K562 (cell line): ENCODE results near the gene FA2H. TPM values are rescaled to one million over a fixed set of nuclear protein-coding genes. Genes with fewer than 3 reads are reported as not detected.

Experiments used
- ATAC-seq: fragments of 200-7000 bp; cut with Tn5 transposase; 3 replicates; pipeline ENCODE4 v1.9.1; 2020; ENCODE audit warnings: moderate library complexity
- BruUV-seq: library from RNA; stranded (reverse); fragments of 400-500 nt; replicated peaks from 2 replicates; lab custom pipeline; 2021; lab: Mats Ljungman, UMichigan
- CTCF ChIA-PET: fragments of 300-600 bp; formaldehyde crosslinking; extraction: SDS; loops from one replicate; lab custom pipeline; 2021; ENCODE audit warnings: low intra/inter-chr PET ratio; lab: Yijun Ruan, JAX
- POLR2A ChIA-PET: fragments of 300-600, 350-650 bp; sonication (Branson Sonifier 250); formaldehyde crosslinking; extraction: SDS; loops from one replicate; lab custom pipeline; 2021; ENCODE audit warnings: antibody characterized with exemption, inconsistent platforms; lab: Yijun Ruan, JAX
- DNase-seq, 4 experiments: peaks; one replicate each; pipeline versions ENCODE4 v3.0.0 to v3.0.0-alpha.2; 2011 to 2018; ENCODE audit warnings: low spot score in 3 of 4, mixed read lengths in 3 of 4; ENCODE audit errors: extremely low read depth in 1 of 4
- FAIRE-seq: peaks from 2 replicates; lab custom pipeline; 2011; peaks lifted over from hg19 to GRCh38; lab: Jason Lieb, UNC
- H2AFZ ChIP-seq: 2 replicates; pipeline ENCODE4 v1.6.0; 2011; ENCODE audit warnings: low read depth, low read length, control low read depth, inconsistent platforms
- H3K27ac ChIP-seq: fragments of 200-600 bp; 3 replicates; pipeline ENCODE4 v1.8.0; 2011; ENCODE audit warnings: low read depth, mild to moderate bottlenecking, control low read depth, inconsistent platforms, low read length, moderate library complexity, mixed read lengths; ENCODE audit errors: extremely low read depth
- H3K27me3 ChIP-seq, 2 experiments: fragments of 300-600 bp in 1 of 2; 2 replicates in 1 of 2; 3 replicates in 1 of 2; pipeline versions ENCODE4 v1.6.0 to v1.8.0; 2011; ENCODE audit warnings: inconsistent platforms in 2 of 2, low read length in 2 of 2, mild to moderate bottlenecking in 1 of 2, mixed read lengths in 1 of 2, moderate library complexity in 1 of 2; ENCODE audit not compliant: control insufficient read depth in 2 of 2, insufficient read depth in 2 of 2
- H3K36me3 ChIP-seq: fragments of 300-600 bp; 3 replicates; pipeline ENCODE4 v1.8.0; 2011; ENCODE audit warnings: mild to moderate bottlenecking, low read length, inconsistent platforms; ENCODE audit not compliant: control insufficient read depth, insufficient read depth
- H3K4me1 ChIP-seq, 2 experiments: fragments of 200-600 bp in 1 of 2; replicated peaks in 1 of 2; 2 replicates in 1 of 2; 3 replicates in 1 of 2; pipeline versions ENCODE4 v1.5.1 to v1.8.0; 2011; ENCODE audit warnings: inconsistent platforms in 2 of 2, low read length in 2 of 2, mild to moderate bottlenecking in 1 of 2, mixed read lengths in 1 of 2, moderate library complexity in 1 of 2; ENCODE audit not compliant: control insufficient read depth in 2 of 2, insufficient read depth in 2 of 2
- H3K4me2 ChIP-seq: 2 replicates; pipeline ENCODE4 v1.6.1; 2011; ENCODE audit warnings: low read length, control low read depth, inconsistent platforms, mixed read lengths; ENCODE audit not compliant: insufficient read depth
- H3K4me3 ChIP-seq: fragments of 200-600 bp; sonication (generic), shearing (Covaris generic); 2 replicates; pipeline ENCODE4 v1.5.1; 2016; ENCODE audit warnings: control low read depth, inconsistent platforms
- H3K79me2 ChIP-seq: fragments of 200-600 bp; 3 replicates; pipeline ENCODE4 v1.8.0; 2011; ENCODE audit warnings: low read length, inconsistent platforms; ENCODE audit not compliant: control insufficient read depth, insufficient read depth
- H3K9ac ChIP-seq, 2 experiments: 2 replicates each; pipeline versions ENCODE4 v1.6.0 to v1.6.1; 2011; ENCODE audit warnings: low read depth in 2 of 2, low read length in 2 of 2, control low read depth in 1 of 2, inconsistent platforms in 1 of 2, mild to moderate bottlenecking in 1 of 2, mixed read lengths in 1 of 2; ENCODE audit not compliant: insufficient read depth in 1 of 2
- H3K9me1 ChIP-seq: one replicate; pipeline ENCODE4 v1.6.0; 2011; ENCODE audit warnings: inconsistent platforms, mild to moderate bottlenecking, low read length, moderate library complexity; ENCODE audit not compliant: control insufficient read depth, insufficient read depth
- H3K9me3 ChIP-seq: replicated peaks from 2 replicates; pipeline ENCODE4 v1.5.1; 2011; ENCODE audit warnings: low read depth, low read length, inconsistent platforms; ENCODE audit not compliant: control insufficient read depth, insufficient read depth
- H4K20me1 ChIP-seq: replicated peaks from 2 replicates; pipeline ENCODE4 v1.6.1; 2011; ENCODE audit warnings: low read length, inconsistent platforms, mixed read lengths; ENCODE audit not compliant: control insufficient read depth, insufficient read depth
- BCOR ChIP-seq: fragments of 450-650 bp; IDR thresholded peaks from 2 replicates; pipeline ENCODE4 v1.6.1; 2016
- HDAC2 ChIP-seq: fragments of 450-650 bp; IDR thresholded peaks from 2 replicates; pipeline ENCODE4 v1.6.1; 2016; ENCODE audit warnings: mild to moderate bottlenecking
- KLF1 ChIP-seq: fragments of 450-650 bp; IDR thresholded peaks from 2 replicates; pipeline ENCODE4 v1.6.1; 2016; ENCODE audit warnings: missing genetic modification characterization, missing compliant biosample characterization
- LEF1 ChIP-seq: fragments of 450-650 bp; IDR thresholded peaks from 2 replicates; pipeline ENCODE4 v1.6.1; 2016; ENCODE audit warnings: mild to moderate bottlenecking
- SPI1 ChIP-seq: IDR thresholded peaks from 2 replicates; pipeline ENCODE4 v1.6.1; 2011; ENCODE audit warnings: low read depth, low read length, control low read depth, borderline replicate concordance
- TBL1XR1 ChIP-seq, 2 experiments: IDR thresholded peaks; 2 replicates each; pipeline ENCODE4 v1.6.1; 2012; ENCODE audit warnings: improper control_type of control experiment in 2 of 2, low read length in 2 of 2, mild to moderate bottlenecking in 1 of 2
- ZKSCAN8 ChIP-seq: fragments of 200-800 bp; sonication (Bioruptor generic); IDR thresholded peaks from 2 replicates; pipeline ENCODE4 v1.6.1; 2016; ENCODE audit warnings: missing genetic modification characterization, missing compliant biosample characterization
- ZNF212 ChIP-seq: fragments of 450-650 bp; formaldehyde crosslinking; IDR thresholded peaks from 2 replicates; pipeline ENCODE4 v1.4.0; 2020; ENCODE audit warnings: mild to moderate bottlenecking
- ZNF354B ChIP-seq: fragments of 250-450 bp; sonication (Bioruptor Pico); IDR thresholded peaks from 2 replicates; pipeline ENCODE4 v1.4.0; 2020
- WGBS: fragments of 100-300 bp; shearing (Covaris generic); methylation state at CpG from one replicate; pipeline ENCODE4 v1.1.6; 2016; ENCODE audit warnings: low coverage, mixed read lengths; ENCODE audit not compliant: insufficient coverage; ENCODE audit errors: missing lambda C conversion rate; 5-methylcytosine and 5-hydroxymethylcytosine counted together
- in situ Hi-C: fragments of 300-500 bp; cut with MboI; formaldehyde crosslinking; loops from 4 replicates; pipeline ENCODE4 v1.15.0; 2018; ENCODE audit warnings: inconsistent platforms, mixed read lengths
- intact Hi-C: fragments of 100-400 bp; cut with micrococcal nuclease; formaldehyde crosslinking; loops from 2 replicates; pipeline ENCODE4 v1.14.2; 2022
- polyA plus RNA-seq, 8 experiments: library from polyadenylated mRNA; depleted of rRNA in 4 of 8; stranded (reverse) in 5 of 8; unstranded in 3 of 8; fragments of >200 nt; fragmentation: Nextera tagmentation in 2 of 8; fragmentation: Illumina TruSeq in 1 of 8; extraction: Ambion mirVana in 2 of 8; extraction: Trizol in 1 of 8; gene quantifications; 2 replicates each; pipeline versions ENCODE4 v1.2.1 to v1.2.3, GENCODE V29; 2011 to 2014; ENCODE audit warnings: inconsistent platforms in 1 of 8, missing spikeins in 1 of 8
- total RNA-seq, 7 experiments: library from RNA; depleted of rRNA in 6 of 7; stranded (reverse); fragments of >200 nt in 6 of 7; fragmentation: Illumina TruSeq in 2 of 7; extraction: Trizol in 2 of 7; gene quantifications; 2 replicates each; pipeline versions ENCODE4 v1.2.1 to v1.2.3, GENCODE V29; 2011 to 2021; ENCODE audit warnings: low replicate concordance in 1 of 7
- TF ChIP-seq, protein P1 (sequence below): sonication (generic); formaldehyde crosslinking; IDR thresholded peaks from 2 replicates; pipeline ENCODE4 v1.8.0; 2022; ENCODE audit warnings: missing genetic modification reagents, mild to moderate bottlenecking, moderate library complexity, borderline replicate concordance
- TF ChIP-seq, protein P2 (sequence below): fragments of 200-800 bp; sonication (Bioruptor generic); IDR thresholded peaks from 2 replicates; pipeline ENCODE4 v1.6.1; 2017; ENCODE audit warnings: missing genetic modification characterization, missing compliant biosample characterization

FA2H gene
- total and polyA plus RNA-seq, 9 of the 15 experiments (the other 6 are each of a cell fraction or from before 2014, with no cell fraction given) = not detected

DNA sequence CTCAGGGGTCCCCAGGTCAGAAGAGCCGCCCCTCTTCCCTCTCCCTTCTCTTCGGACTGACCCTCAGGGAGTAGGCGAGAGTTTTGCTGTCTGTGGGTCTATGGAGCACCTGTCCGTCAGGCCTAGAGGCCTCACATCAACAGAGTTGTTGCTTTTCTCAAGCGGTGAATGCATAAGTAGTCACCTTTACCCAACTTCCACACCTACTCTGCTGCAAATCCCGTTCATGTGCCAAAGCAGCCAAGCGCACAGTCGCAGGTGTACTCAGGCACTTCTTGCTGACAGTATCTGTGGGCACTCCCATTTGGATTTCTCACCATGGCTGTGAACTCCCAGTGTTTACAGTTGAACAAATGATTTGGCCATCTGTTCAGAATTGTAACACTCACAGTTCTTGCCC lies 4.0 kb upstream of the FA2H start:
- peaks cover 10 to 26% of the 10 kb centered on the region in 2 experiments; a peak in 4 of 5 replicates for H3K27me3 ChIP-seq
- no peaks in the 10 kb centered on the region for H3K79me2 ChIP-seq
- in situ Hi-C loops (no loop called here), intact Hi-C loops (loop anchor here (5.0 kb wide), 1 partner anchor 84 kb away; no protein-coding TSS in a partner anchor)
- H3K4me3 ChIP-seq = no peak overlapping the region
- FAIRE-seq = no peak
- H3K36me3 ChIP-seq = no peaks in the 10 kb centered on the region
- no peak overlapping the region for H3K4me2 ChIP-seq
- BruUV-seq = no TSS peak
- H3K9me3 ChIP-seq = no peaks in the 10 kb centered on the region
- no peak for TF ChIP-seq TBL1XR1 (IDR thresholded peaks at IDR 0.05; ENCODE audit: low read length in 2 of 2)
- TF ChIP-seq, protein P1, sequence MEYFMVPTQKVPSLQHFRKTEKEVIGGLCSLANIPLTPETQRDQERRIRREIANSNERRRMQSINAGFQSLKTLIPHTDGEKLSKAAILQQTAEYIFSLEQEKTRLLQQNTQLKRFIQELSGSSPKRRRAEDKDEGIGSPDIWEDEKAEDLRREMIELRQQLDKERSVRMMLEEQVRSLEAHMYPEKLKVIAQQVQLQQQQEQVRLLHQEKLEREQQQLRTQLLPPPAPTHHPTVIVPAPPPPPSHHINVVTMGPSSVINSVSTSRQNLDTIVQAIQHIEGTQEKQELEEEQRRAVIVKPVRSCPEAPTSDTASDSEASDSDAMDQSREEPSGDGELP (CRISPR knock-in tag) = no peak
- no peak for TF ChIP-seq LEF1
- no peak for TF ChIP-seq BCOR
- no peak for TF ChIP-seq ZNF354B (CRISPR knock-in tag)
- no peak for TF ChIP-seq ZNF212 (CRISPR knock-in tag)
- no peak for TF ChIP-seq HDAC2
- no peak for TF ChIP-seq KLF1 (tag)
- no peak for TF ChIP-seq SPI1
- TF ChIP-seq, protein P2, sequence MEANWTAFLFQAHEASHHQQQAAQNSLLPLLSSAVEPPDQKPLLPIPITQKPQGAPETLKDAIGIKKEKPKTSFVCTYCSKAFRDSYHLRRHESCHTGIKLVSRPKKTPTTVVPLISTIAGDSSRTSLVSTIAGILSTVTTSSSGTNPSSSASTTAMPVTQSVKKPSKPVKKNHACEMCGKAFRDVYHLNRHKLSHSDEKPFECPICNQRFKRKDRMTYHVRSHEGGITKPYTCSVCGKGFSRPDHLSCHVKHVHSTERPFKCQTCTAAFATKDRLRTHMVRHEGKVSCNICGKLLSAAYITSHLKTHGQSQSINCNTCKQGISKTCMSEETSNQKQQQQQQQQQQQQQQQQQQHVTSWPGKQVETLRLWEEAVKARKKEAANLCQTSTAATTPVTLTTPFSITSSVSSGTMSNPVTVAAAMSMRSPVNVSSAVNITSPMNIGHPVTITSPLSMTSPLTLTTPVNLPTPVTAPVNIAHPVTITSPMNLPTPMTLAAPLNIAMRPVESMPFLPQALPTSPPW = no peak
- no peak for TF ChIP-seq ZKSCAN8
- H4K20me1 ChIP-seq = peaks cover 7% of the 10 kb centered on the region; the same call in 1 of the 2 replicates
- ChIA-PET POLR2A (no interaction called here), CTCF (no interaction called here)
- no peak overlapping the region for H2AFZ ChIP-seq
- H3K4me1 ChIP-seq = peaks cover 0 to 12% of the 10 kb centered on the region in 2 experiments; a peak in 4 of 5 replicates
- no peaks in the 10 kb centered on the region for H3K9me1 ChIP-seq
- no peak for ATAC-seq
- DNase-seq = no peak
- 8% methylated on average over 7 of the region's 8 CpGs for WGBS
- H3K27ac ChIP-seq = no peak overlapping the region
- no peak overlapping the region for H3K9ac ChIP-seq
